Activated CD4-positive, alpha-beta T cell treated with anti-CD3 and anti-CD28 coated beads, Interleukin-2, amount 10 ng/mL, durations not matched to agents 7 days and 5 days (primary cell): ENCODE data around the gene CNN3. TPM values are rescaled to one million over a fixed set of nuclear protein-coding genes. Genes with fewer than 3 reads are reported as not detected.
A peak's percentile ranks its signal among the peaks of the same experiment; 100 is the strongest.
"Not testable (repeated sequence)": the region's sequence is repeated elsewhere in the genome, so short reads cannot be mapped to it uniquely, and the experiment has no call there.

Experiments used
- CTCF ChIA-PET: fragments of 350-600 bp; sonication (Branson Sonifier 250); formaldehyde crosslinking; loops from one replicate; lab custom pipeline; 2021; ENCODE audit warnings: antibody characterized with exemption; lab: Charles Lee
- POLR2A ChIA-PET: fragments of 350-600 bp; sonication (Branson Sonifier 250); formaldehyde crosslinking; loops from one replicate; lab custom pipeline; 2021; ENCODE audit warnings: antibody characterized with exemption; lab: Charles Lee
- DNase-seq: peaks from one replicate; pipeline ENCODE4 v3.0.0-alpha.2; 2020
- H3K27ac Mint-ChIP-seq: one replicate; pipeline ENCODE4 v1.8.0; 2021; ENCODE audit warnings: mild to moderate bottlenecking, moderate library complexity, mixed read lengths
- H3K27me3 Mint-ChIP-seq: one replicate; pipeline ENCODE4 v1.8.0; 2021; ENCODE audit warnings: mixed read lengths
- H3K36me3 Mint-ChIP-seq: one replicate; pipeline ENCODE4 v1.8.0; 2021; ENCODE audit warnings: low read depth, mixed read lengths
- H3K4me1 Mint-ChIP-seq: one replicate; pipeline ENCODE4 v1.8.0; 2021; ENCODE audit warnings: mixed read lengths
- H3K4me3 Mint-ChIP-seq: one replicate; pipeline ENCODE4 v1.8.0; 2021; ENCODE audit warnings: mild to moderate bottlenecking, moderate library complexity, mixed read lengths
- H3K9me3 Mint-ChIP-seq: one replicate; pipeline ENCODE4 v1.8.0; 2021; ENCODE audit warnings: mixed read lengths
- total RNA-seq, 2 experiments: library from RNA; stranded (reverse); gene quantifications; one replicate each; pipeline ENCODE4 v1.2.3, GENCODE V29; 2021

CNN3 gene
- total RNA-seq, 2 experiments from 2014 or later: 0.92 to 1.2 TPM

DNA sequence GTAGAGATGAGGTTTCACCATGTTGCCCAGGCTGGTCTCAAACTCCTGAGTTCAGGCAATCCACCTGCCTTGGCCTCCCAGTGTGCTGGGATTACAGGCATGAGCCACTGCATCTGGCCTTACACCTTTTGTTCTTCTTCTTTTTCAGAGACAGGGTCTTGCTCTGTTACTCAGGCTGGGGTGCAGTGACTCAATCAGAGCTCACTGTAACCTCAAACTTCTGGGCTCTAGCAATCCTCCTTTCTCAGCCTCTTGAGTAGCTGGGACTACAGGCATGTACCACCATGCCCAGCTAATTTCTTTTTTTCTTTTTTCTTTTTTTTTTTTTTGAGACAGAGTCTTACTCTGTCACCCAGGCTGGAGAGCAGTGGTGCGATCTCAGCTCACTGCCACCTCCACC is 14.6 kb upstream of the CNN3 start:
- H3K9me3 Mint-ChIP-seq, DNase-seq, CTCF ChIA-PET, H3K4me1 Mint-ChIP-seq, POLR2A ChIA-PET, H3K27ac Mint-ChIP-seq, H3K36me3 Mint-ChIP-seq, H3K4me3 Mint-ChIP-seq: not testable (repeated sequence)
- peaks cover 14% of the 10 kb centered on the region for H3K27me3 Mint-ChIP-seq

DNA sequence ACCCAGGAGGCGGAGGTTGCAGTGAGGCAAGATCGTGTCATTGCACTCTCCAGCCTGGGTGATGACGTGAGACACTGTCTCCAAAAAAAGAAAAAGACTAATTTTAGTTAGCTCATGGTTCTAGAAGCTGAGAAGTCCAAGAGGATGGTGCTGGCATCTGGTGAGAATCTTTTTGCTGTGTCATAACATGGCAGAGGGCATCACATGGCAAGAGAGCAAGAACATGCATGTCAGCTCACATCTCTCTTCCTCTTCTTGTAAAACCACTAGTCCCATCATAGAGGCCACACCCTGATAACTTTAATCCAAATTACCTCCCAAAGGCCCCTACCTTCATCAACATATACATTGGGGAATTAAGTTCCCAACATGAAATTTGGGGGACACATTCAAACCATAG is 13.8 kb upstream of the CNN3 start:
- POLR2A ChIA-PET: interaction anchor here (0.7 kb wide), 1 partner anchor 79 kb away, joined by 3 read pairs; no protein-coding TSS in a partner anchor
- H3K4me3 Mint-ChIP-seq: no peak overlapping the region
- peaks cover 14% of the 10 kb centered on the region for H3K27me3 Mint-ChIP-seq
- H3K36me3 Mint-ChIP-seq: no peaks in the 10 kb centered on the region
- H3K9me3 Mint-ChIP-seq: no peaks in the 10 kb centered on the region
- no peak overlapping the region for H3K27ac Mint-ChIP-seq
- H3K4me1 Mint-ChIP-seq: no peaks in the 10 kb centered on the region
- no peak for DNase-seq
- CTCF ChIA-PET: no interaction called here

DNA sequence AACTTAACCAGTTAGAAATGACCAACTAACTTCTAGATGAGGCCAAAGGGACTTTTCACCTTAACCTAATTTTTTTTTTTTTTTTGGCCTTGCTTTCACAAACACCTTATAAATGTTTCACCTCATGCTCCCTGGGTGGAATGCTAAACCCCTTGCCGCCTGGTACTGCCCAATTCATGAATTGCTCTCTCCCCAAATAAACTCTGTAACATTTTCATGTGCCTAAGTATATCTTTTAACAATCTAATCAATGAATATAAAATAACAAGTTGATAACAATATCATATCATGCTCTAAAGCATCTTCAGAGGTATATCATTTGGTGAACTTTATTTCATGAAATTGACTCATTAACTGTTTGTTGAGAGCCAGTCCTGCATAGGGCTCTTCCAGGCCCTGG is 10.9 kb upstream of the CNN3 start:
- Mint-ChIP-seq H3K4me3 (no peak overlapping the region), H3K27me3 (no peaks in the 10 kb centered on the region), H3K9me3 (no peaks in the 10 kb centered on the region), H3K36me3 (no peaks in the 10 kb centered on the region), H3K27ac (no peak overlapping the region), H3K4me1 (no peaks in the 10 kb centered on the region)
- ChIA-PET POLR2A (no interaction called here), CTCF (no interaction called here)
- DNase-seq: no peak

DNA sequence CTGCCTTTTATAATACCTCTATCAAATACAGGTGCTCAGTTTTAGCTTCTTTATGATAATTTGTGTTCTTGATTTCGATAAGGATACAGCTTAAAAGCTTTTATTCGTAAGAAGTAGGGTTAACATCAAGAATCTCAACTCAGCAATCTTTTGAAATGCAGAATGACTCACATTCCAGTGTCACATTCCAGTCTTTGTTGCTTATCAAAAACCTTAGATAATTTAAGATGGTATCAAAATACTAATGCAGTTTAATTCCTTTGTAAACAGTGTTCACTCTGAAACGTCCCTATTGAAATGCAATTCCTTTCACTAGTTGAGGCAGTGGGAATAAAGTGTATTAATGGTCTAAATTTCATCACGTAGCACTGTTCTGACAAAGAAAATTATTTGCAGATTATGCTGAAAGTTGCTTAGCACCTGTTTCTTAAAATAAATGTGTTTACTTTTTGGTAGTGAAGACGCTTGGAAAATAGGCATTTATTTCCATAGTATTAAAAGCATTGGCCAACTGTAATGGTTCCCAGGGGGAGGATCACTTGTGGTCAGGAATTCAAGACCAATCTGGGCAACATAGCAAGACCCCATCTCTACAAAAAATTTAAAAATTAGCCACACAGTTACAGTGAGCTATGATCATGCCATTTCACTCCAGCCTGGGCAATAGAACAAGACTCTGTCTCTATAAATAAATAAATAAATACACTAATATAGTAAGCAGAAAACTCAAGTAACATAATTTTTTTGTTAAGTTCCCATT is 10.1 kb upstream of the CNN3 start:
- DNase-seq: no peak
- Mint-ChIP-seq H3K9me3 (no peaks in the 10 kb centered on the region), H3K36me3 (no peaks in the 10 kb centered on the region), H3K4me1 (no peaks in the 10 kb centered on the region), H3K27ac (no peak overlapping the region), H3K27me3 (no peaks in the 10 kb centered on the region), H3K4me3 (no peak overlapping the region)
- ChIA-PET POLR2A (no interaction called here), CTCF (no interaction called here)

DNA sequence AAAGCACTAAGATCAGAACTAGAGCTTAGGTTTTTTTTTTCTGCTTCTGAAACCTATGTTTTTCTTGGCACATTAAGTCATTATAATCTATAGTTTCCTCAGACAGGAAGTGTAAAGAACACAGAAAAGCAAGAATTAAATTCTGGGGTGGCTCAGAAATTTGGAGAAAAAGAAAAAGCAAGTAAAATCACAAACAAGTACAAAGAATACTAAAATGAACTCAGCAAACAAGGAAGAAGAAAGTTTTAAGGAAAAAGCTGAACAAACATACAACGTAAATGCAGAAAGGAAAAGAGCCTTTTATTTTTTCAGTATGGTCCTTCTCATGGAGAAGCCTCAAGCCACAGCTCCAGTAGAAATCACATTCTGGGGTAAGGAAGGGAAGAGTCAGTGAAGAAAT is 8.6 kb upstream of the CNN3 start:
- H3K36me3 Mint-ChIP-seq: no peaks in the 10 kb centered on the region
- H3K4me1 Mint-ChIP-seq: no peaks in the 10 kb centered on the region
- H3K27me3 Mint-ChIP-seq: no peaks in the 10 kb centered on the region
- ChIA-PET CTCF (no interaction called here), POLR2A (no interaction called here)
- no peaks in the 10 kb centered on the region for H3K9me3 Mint-ChIP-seq
- no peak overlapping the region for H3K27ac Mint-ChIP-seq
- DNase-seq: no peak
- H3K4me3 Mint-ChIP-seq: no peak overlapping the region

DNA sequence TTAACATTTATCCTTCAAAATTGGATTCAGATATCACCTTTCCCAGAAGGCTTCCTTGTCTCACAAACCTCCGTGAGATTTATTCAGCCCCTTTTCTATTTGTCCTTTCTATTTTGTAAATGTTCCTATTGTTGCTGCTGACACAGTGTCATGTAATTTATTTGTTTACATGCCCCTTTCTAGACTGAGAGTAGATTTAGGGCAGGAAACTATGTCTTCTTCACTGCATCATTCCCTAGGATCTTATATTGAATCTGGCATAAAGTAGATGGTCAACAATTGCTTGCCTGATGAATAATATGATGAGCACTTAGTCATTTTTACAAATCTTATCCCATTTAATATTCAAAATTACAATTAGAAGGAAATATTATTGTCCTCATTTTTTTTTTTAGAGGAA is 8.1 kb upstream of the CNN3 start:
- CTCF ChIA-PET: no interaction called here
- POLR2A ChIA-PET: no interaction called here
- no peak overlapping the region for H3K27ac Mint-ChIP-seq
- H3K9me3 Mint-ChIP-seq: no peaks in the 10 kb centered on the region
- no peak overlapping the region for H3K4me3 Mint-ChIP-seq
- no peaks in the 10 kb centered on the region for H3K36me3 Mint-ChIP-seq
- peaks cover 2% of the 10 kb centered on the region for H3K27me3 Mint-ChIP-seq
- no peak for DNase-seq
- H3K4me1 Mint-ChIP-seq: no peaks in the 10 kb centered on the region

DNA sequence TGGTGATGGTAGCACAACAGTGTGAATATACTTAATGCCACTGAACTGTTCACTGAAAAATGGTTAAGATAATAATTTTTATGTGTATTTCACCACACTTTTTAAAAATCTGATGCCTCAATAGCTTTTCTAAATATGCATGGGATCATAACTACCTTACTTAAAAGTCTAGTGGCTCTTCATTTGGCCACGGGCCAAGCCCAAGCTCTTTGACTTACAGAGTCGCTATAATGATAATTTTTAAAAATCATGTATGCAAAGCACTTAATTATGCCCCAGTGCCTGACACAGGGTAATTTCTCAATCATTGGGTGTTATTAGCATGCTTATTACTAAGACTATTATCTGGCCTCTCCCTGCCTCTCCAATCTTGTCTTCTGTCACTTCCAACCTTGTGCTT is 7.6 kb upstream of the CNN3 start:
- ChIA-PET POLR2A (no interaction called here), CTCF (no interaction called here)
- Mint-ChIP-seq H3K4me1 (no peaks in the 10 kb centered on the region), H3K4me3 (no peak overlapping the region), H3K27me3 (peaks cover 3% of the 10 kb centered on the region), H3K36me3 (no peaks in the 10 kb centered on the region), H3K27ac (no peak overlapping the region), H3K9me3 (no peaks in the 10 kb centered on the region)
- no peak for DNase-seq

DNA sequence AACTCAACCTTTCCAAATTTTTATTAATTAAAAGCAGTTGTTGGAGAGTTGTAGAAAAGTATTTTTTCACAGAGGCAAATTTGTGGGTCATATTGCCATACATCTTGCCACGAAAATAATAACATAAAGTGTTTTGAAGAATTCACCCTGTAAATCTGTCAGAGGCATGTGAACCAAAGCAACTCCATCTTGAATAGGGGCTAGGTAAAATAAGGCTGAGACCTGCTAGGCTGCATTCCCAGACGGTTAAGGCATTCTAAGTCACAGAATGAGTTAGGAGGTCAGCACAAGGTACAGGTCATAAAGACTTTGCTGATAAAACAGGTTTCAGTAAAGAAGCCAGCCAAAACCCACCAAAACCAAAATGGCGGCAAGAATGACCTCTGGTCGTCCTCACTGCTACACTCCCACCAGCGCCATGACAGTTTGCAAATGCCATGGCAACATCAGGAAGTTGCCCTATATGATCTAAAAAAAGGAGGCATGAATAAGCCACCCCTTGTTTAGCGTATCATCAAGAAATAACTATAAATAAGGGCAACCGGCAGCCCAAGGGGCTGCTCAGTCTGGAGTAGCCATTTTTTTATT is 4.4 kb upstream of the CNN3 start:
- peaks cover 24% of the 10 kb centered on the region for H3K27me3 Mint-ChIP-seq
- no peaks in the 10 kb centered on the region for H3K9me3 Mint-ChIP-seq
- H3K4me3 Mint-ChIP-seq: no peak overlapping the region
- H3K36me3 Mint-ChIP-seq: no peaks in the 10 kb centered on the region
- CTCF ChIA-PET: no interaction called here
- DNase-seq: no peak
- POLR2A ChIA-PET: no interaction called here
- no peak overlapping the region for H3K27ac Mint-ChIP-seq
- H3K4me1 Mint-ChIP-seq: peaks cover 4% of the 10 kb centered on the region

DNA sequence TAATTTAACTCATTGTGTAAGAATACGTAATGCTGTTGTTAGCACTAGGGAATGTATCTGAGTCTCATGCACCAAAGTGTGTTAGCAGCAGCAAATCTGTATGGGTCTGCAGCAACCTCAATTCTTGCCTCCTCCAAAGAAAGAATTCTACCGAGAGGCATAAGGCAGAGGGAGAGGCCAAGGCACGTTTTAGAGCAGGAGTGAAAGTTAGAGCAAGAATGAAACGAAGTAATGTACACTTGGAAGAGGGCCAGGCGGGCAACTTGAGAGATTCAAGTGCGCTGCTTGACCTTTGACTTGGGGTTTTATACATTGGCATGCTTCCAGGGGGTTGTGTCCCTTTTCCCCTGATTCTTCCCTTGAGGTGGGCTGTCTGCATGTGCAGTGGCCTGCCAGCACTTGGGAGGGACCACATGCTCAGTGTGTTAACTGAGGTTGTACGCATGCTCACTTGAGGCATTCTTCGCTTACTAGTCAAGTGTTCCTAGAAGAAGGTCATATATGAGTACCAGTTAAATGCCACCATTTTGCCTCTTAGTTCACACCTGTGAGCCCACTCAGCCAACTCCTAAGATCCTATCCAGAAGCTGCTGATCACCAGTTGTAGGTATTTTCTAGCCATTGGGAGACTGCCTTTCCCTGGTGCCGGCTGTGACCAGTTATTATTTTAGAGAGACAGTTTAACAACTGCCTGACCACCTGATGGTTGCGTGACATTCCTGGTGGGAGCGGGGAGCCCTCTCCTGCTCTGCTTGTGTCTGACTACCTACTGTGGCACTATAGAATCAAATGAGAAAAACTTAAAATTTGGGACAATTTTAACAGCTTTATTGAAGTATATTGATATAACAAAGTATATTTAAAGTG is 2.7 kb upstream of the CNN3 start:
- DNase-seq: no peak
- CTCF ChIA-PET: no interaction called here
- H3K36me3 Mint-ChIP-seq: no peaks in the 10 kb centered on the region
- POLR2A ChIA-PET: no interaction called here
- H3K4me3 Mint-ChIP-seq: no peak overlapping the region
- H3K4me1 Mint-ChIP-seq: peaks cover 13% of the 10 kb centered on the region
- peaks cover 38% of the 10 kb centered on the region for H3K27me3 Mint-ChIP-seq
- H3K27ac Mint-ChIP-seq: no peak overlapping the region
- no peaks in the 10 kb centered on the region for H3K9me3 Mint-ChIP-seq

DNA sequence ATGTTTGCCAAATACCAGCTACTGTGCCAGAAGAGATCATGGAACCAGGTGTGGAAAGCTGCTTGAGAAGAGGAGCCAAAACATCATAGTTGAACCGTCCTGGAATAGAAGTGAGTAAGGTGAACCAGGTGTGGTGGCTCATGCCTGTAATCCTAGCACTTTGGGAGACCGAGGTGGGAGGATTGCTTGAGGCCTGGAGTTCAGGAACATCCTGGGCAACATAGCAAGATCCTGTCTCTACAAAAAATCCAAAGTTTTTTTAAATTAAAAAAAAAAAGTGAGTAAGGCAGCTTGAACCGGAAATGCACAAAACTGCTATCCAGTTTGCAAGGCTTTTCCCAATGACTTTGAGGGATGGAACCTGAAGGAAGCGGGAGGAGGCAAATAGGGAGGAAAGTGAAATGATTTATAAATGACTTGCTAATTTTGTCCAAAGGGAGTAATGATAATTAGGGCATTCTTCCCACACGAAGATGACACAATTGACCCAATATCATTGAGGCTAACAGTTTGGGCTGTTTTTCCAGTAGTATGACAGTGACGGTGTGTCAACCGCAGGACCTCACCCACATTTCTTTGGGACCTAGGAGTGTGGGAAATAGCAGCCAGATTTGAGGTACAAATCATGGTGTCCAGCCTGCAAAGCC is 1.5 kb upstream of the CNN3 start:
- H3K4me3 Mint-ChIP-seq: no peak overlapping the region
- no peaks in the 10 kb centered on the region for H3K36me3 Mint-ChIP-seq
- no peak overlapping the region for H3K27ac Mint-ChIP-seq
- H3K27me3 Mint-ChIP-seq: peaks cover 46% of the 10 kb centered on the region
- no peak for DNase-seq
- POLR2A ChIA-PET: no interaction called here
- CTCF ChIA-PET: no interaction called here
- H3K9me3 Mint-ChIP-seq: no peaks in the 10 kb centered on the region
- peaks cover 13% of the 10 kb centered on the region for H3K4me1 Mint-ChIP-seq

DNA sequence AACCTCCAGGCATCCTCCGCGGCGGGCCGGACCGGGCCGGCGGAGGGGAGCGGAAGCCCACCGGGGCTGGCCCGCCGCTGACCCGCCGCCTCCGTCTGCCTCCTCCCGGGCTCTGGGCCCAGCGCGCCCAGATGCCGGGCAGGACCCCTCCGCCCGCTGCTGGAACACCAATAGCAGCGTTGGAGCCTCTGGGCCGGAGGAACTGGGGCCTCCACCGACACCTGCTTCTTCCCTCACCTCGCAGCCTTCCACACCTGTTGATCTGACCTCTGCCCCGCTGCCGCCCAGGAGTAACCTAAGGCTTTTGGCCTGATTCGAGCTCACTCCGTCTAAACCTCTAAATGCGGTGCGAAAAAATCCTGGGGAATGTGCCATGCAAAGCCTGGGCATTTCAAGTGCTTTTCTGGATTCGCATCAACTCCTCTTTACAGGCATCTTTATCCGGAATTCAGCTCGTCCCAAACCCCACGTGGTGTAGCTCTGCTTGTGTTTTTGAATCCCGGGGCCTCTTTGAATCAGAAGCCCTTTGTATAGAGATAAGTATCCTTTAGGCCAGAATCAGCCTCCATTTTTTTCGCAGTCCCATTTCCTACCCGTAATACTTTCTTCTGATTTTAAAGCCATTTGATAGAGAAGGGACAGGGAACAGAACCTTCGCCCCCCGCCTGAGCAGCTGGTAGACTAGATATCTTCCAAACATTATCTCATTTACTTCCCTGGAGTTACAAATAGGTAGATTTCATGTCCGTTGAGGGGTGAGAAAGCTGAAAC is 680 bp upstream of the CNN3 start:
- Mint-ChIP-seq H3K36me3 (no peaks in the 10 kb centered on the region), H3K27ac (peak overlapping the region; percentile 79), H3K27me3 (peaks cover 51% of the 10 kb centered on the region), H3K9me3 (no peaks in the 10 kb centered on the region), H3K4me1 (peaks cover 18% of the 10 kb centered on the region), H3K4me3 (peak overlapping the region; percentile 65)
- no peak for DNase-seq
- ChIA-PET POLR2A (interaction anchor here (0.7 kb wide), 1 partner anchor 19 kb away, joined by 3 read pairs; no protein-coding TSS in a partner anchor), CTCF (no interaction called here)

DNA sequence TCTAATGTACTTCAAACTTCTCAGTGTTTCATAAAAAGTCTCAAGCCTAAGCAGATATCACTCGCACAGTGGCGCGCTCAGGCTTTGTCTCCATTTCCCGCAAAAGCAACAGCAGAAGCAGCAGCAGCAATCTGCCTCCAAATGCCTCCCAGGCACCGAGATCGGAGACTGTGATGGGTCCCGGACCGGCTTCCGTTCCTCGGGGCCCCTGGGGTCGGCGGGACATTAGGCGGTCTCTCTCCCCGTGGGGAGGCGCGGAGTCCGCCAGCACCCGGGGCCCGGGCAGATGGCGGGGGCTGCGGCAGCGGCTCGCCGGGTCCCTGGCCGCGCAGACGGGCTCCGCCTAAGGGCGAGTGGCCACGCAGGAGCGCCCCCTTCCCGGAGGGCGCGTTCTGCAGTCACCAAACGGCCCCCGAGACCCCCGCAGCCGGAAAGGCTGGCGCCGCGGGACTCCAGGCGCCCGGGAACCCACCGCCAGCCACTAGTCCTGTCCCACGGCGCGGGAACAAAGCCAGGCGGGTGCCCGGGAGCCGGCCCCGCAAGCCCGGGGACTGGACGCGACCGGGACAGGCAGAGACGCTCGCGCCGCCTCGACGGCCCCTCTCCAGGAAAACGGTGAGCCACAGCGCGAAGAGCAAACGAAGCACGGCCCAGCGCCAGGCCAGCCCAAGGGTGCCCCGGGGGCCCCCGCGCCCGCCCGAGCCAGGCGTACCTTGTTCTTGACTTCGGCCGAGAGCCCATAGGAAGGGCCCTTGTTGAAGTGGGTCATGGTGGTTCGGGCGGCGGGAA is 590 bp downstream of the CNN3 start:
- POLR2A ChIA-PET: no interaction called here

More for the DNA sequence above, 590 bp downstream of the CNN3 start:
- peak; percentile 12 for DNase-seq
- CTCF ChIA-PET: no interaction called here
- H3K4me3 Mint-ChIP-seq: peak overlapping the region; percentile 62
- H3K9me3 Mint-ChIP-seq: no peaks in the 10 kb centered on the region
- H3K4me1 Mint-ChIP-seq: peaks cover 18% of the 10 kb centered on the region
- H3K27me3 Mint-ChIP-seq: peaks cover 56% of the 10 kb centered on the region
- H3K27ac Mint-ChIP-seq: no peak overlapping the region
- H3K36me3 Mint-ChIP-seq: no peaks in the 10 kb centered on the region
